GM12891 (cell line): Measurements from ENCODE around the gene UFSP1. TPM values are rescaled to one million over a fixed set of nuclear protein-coding genes. Genes with fewer than 3 reads are reported as not detected.
"Not testable (repeated sequence)": the region's sequence is repeated elsewhere in the genome, so short reads cannot be mapped to it uniquely, and the experiment has no call there.

Experiments
- DNase-seq: peaks from one replicate; pipeline ENCODE4 v3.0.0; 2011; ENCODE audit warnings: low spot score; ENCODE audit not compliant: insufficient read length
- FAIRE-seq: peaks from 2 replicates; lab custom pipeline; 2011; peaks lifted over from hg19 to GRCh38; lab: Jason Lieb, UNC
- PAX5 ChIP-seq: IDR thresholded peaks from 2 replicates; pipeline ENCODE4 v1.6.1; 2011; ENCODE audit warnings: low read length, moderate library complexity, mild to moderate bottlenecking; ENCODE audit not compliant: insufficient read depth, severe bottlenecking
- POLR2A ChIP-seq: IDR thresholded peaks from 2 replicates; pipeline ENCODE4 v1.6.1; 2011; ENCODE audit warnings: low read depth, low read length, control low read depth
- POLR2AphosphoS5 ChIP-seq: IDR thresholded peaks from 2 replicates; pipeline ENCODE4 v1.6.1; 2011; ENCODE audit warnings: low read depth, low read length, control low read depth
- POU2F2 ChIP-seq: IDR thresholded peaks from 2 replicates; pipeline ENCODE4 v1.6.1; 2011; ENCODE audit warnings: low read depth, mild to moderate bottlenecking, control low read depth, low read length, moderate library complexity
- SPI1 ChIP-seq: IDR thresholded peaks from 2 replicates; pipeline ENCODE4 v1.6.1; 2011; ENCODE audit warnings: low read depth, low read length, control low read depth
- TAF1 ChIP-seq: IDR thresholded peaks from 2 replicates; pipeline ENCODE4 v1.6.1; 2011; ENCODE audit warnings: low read depth, low read length, control low read depth
- polyA plus RNA-seq: library from polyadenylated mRNA; unstranded; fragments of >200 nt; gene quantifications from one replicate; pipeline ENCODE4 v1.2.1, GENCODE V29; 2012; ENCODE audit warnings: low read depth, missing spikeins, inconsistent platforms; ENCODE audit not compliant: missing spikeins

The UFSP1 gene
- polyA plus RNA-seq: 1.2 TPM

GRCh38 chr7:100888988-100889750 is at the start of gene UFSP1:
UFSP1 (minus strand) TSS chr7:100889715; CDS start chr7:100889271, 444 bp downstream.
- no peak for TF ChIP-seq SPI1
- TF ChIP-seq TAF1: peak; percentile 63
- 0 out of 2 replicates have a peak, but pooled peaks have one; percentile 60 for TF ChIP-seq POU2F2
- peak; percentile 80; the same call in 1 of the 2 replicates for TF ChIP-seq POLR2AphosphoS5
- peak; percentile 71 for TF ChIP-seq POLR2A
- TF ChIP-seq PAX5: no peak
- peak; percentile 5 for FAIRE-seq
- DNase-seq: no peak

- not testable (repeated sequence) for FAIRE-seq, DNase-seq
These were observed 46.7 kb upstream of the UFSP1 start for GRCh38 chr7:100936167-100936566.

- DNase-seq, FAIRE-seq: not testable (repeated sequence)
These were observed 45.9 kb upstream of the UFSP1 start for GRCh38 chr7:100935381-100935780.

GRCh38 chr7:100933734-100934133 is 44.2 kb upstream of the UFSP1 start:
- FAIRE-seq (no peak), DNase-seq (no peak)
- TF ChIP-seq TAF1 (no peak), POLR2A (no peak), PAX5 (no peak), POLR2AphosphoS5 (no peak), SPI1 (no peak), POU2F2 (no peak)

- DNase-seq: no peak
- no peak for TF ChIP-seq POLR2AphosphoS5
- no peak for TF ChIP-seq POLR2A
- no peak for TF ChIP-seq POU2F2
- TF ChIP-seq TAF1: no peak
- TF ChIP-seq SPI1: no peak
- TF ChIP-seq PAX5: no peak
- FAIRE-seq: no peak
These were observed 40.3 kb upstream of the UFSP1 start for GRCh38 chr7:100929808-100930174.

- FAIRE-seq, DNase-seq: not testable (repeated sequence)
These were observed 34.1 kb upstream of the UFSP1 start for GRCh38 chr7:100923616-100924015.

GRCh38 chr7:100921039-100921438 is 31.5 kb upstream of the UFSP1 start:
- TF ChIP-seq POLR2A: no peak
- TF ChIP-seq SPI1: no peak
- no peak for TF ChIP-seq POLR2AphosphoS5
- TF ChIP-seq PAX5: no peak
- TF ChIP-seq POU2F2: no peak
- no peak for TF ChIP-seq TAF1
- FAIRE-seq (no peak), DNase-seq (no peak)

DNA sequence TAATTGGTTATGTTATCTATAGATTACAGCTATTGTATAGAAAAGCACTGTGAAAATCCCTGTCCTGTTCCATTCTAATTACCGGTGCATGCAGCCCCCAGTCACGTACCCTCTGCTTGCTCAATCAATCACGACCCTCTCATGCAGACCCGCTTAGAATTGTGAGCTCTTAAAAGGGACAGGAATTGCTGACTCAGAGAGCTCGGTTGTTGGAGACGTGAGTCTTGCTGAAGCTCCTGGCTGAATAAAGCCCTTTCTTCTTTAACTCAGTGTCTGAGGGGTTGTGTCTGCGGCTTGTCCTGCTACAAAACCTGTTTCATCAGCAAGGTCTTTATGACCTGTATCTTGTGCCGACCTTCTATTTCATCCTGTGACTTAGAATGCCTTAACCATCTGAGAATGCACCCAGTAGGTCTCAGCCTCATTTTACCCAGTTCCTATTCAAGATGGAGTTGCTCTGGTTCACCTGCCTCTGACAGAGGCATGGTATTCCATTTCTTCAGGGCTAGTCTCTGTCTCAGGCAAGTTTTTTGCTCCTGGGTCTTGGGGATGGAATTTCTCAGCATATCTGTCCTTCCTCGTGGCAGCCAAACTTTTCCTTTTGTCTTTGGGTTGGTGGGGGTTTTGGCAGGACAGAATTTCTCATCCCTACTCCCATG is 30.4 kb upstream of the UFSP1 start:
- not testable (repeated sequence) for FAIRE-seq, DNase-seq

- not testable (repeated sequence) for FAIRE-seq, DNase-seq
These were observed 29.8 kb upstream of the UFSP1 start for GRCh38 chr7:100919335-100919734.

DNA sequence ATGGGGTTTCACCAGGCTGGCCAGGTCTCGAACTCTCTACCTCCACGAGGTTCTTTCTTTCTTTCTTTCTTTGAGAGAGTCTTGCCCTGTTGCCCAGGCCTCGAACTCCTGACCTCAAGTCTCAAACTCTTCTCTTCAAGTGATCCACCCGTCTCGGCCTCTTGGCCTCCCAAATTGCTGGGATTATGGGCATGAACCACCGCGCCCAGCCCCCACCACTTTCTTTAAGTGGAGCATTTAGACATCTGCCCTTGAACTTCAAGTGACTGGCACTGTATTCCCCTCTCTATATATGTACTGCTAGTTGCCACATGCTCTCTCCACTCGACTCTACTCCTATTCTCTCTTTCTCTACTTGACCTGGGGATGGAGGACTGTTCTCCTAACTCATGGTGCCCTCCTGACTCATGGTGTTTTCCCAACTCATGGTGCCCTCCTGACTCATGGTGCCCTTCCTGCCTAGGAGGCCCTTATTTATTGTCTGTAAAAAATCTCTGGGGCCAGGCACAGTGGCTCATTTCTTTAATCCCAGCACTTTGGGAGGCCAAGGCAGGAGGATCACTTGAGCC is 25.4 kb upstream of the UFSP1 start:
- FAIRE-seq (no peak), DNase-seq (no peak)
- no peak for TF ChIP-seq POU2F2
- TF ChIP-seq PAX5: no peak
- TF ChIP-seq SPI1: no peak
- no peak for TF ChIP-seq POLR2AphosphoS5
- no peak for TF ChIP-seq POLR2A
- TF ChIP-seq TAF1: no peak

GRCh38 chr7:100914208-100914878 is 24.8 kb upstream of the UFSP1 start:
- FAIRE-seq: peak; percentile 20

More at GRCh38 chr7:100914208-100914878, 24.8 kb upstream of the UFSP1 start:
- TF ChIP-seq SPI1 (no peak), TAF1 (no peak), PAX5 (no peak), POLR2AphosphoS5 (no peak), POLR2A (no peak)
- DNase-seq: no peak
